NCI-H748 (cell line): ENCODE results near the gene RPL7A.
"Not testable (repeated sequence)": the region's sequence is repeated elsewhere in the genome, so short reads cannot be mapped to it uniquely, and the experiment has no call there.

Source experiments
- DNase-seq: peaks from one replicate; lab custom pipeline; 2025; ENCODE audit not compliant: unreplicated experiment; lab: John Stamatoyannopoulos, UW

The RPL7A gene

GRCh38 chr9:133327834-133328484 lies 20.1 kb upstream of the RPL7A start:
- DNase-seq, result no peak

DNA sequence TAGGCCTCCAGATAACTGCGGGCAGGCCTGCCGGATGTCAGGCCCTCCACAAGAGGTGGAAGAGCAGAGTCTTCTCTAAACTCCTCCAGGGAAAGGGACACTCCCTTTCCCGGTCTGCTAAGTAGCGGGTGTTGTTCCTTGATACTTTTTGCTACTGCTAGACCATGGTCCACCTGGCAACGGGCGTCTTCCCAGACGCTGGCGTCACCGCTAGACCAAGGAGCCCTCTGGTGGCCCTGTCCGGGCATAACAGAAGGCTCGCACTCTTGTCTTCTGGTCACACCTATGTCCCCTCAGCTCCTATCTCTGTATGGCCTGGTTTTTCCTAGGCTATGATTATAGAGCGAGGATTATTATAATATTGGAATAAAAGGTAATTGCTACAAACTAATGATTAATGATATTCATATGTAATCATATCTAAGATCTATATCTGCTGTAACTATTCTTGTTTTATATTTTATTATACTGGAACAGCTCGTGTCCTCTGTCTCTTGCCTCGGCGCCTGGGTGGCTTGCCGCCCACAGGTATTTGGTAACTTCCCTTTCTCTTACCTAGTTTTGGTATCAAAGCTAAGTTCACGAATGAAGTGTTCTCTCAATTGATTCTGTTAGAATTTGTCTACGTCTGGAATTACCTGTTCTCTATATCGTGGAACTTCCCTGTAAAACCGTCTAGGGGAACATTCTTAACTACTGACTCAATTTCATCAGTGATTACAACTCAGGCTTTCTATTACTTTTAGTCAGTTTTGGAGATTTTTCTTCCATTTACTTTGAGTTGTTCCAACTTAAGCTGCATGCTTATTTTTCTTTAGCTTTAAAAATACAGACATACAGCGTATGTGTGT lies 18.5 kb upstream of the RPL7A start:
- peak; percentile 32 for DNase-seq

GRCh38 chr9:133331221-133331620 lies 16.8 kb upstream of the RPL7A start:
- DNase-seq, result no peak

DNA sequence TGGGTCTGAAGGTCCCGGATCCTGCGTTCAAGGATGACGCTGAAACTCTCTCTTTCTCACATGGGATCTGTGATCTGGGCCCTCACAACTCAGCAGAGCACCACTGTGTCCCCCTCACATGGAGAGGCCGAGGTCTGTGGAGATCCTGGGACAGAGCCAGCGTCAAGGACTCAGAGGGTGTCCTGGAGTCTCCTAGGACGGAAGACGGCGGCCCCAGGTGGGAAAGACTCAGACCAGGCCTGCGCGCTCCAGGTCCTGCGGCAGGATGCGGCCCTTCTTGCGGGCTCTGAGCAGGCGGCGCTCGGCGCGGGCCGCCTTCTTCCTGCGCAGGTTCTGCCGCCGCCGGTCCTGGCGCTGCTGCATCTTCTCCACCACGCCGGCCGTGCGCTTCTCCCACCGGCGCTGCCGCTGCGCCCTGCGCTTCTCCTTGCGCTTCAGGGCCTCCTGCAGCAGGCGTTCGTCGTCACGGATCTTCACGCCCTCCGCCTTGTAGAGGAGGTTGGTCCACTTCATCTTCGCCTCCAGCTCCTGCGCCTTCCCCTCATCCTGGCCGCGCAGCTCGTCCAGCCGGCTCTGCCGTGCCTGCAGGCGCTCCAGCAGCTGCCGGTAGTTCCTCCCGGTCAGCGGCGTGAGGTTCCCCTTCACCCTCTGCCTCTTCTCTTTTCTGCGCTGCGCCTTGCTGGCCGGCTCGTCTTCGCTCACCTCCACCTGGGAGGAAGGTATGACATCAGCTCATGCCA lies 16.2 kb upstream of the RPL7A start:
- DNase-seq, result no peak

DNA sequence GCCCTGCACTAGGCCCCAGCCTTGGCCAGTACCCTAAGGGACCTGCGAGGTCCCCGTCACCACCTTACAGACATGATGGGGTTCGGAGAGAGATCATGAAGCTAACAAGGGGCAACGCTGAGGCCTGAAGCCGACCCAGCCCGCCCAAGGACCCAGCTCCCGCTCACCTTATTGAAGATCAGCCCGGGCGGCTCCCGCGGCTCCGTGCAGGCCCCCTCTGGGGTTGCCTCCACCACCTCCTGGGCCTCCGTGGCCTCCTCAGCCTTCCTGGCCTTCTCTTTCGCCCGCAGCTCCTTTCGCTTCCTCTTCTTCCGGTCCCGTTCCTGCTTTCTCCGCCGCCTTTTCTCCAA lies 15.7 kb upstream of the RPL7A start:
- DNase-seq, result no peak

- DNase-seq, result no peak
Observed at GRCh38 chr9:133333011-133333410, 15.0 kb upstream of the RPL7A start.

- DNase-seq, result no peak
Observed at GRCh38 chr9:133333566-133333965, 14.5 kb upstream of the RPL7A start.

DNA sequence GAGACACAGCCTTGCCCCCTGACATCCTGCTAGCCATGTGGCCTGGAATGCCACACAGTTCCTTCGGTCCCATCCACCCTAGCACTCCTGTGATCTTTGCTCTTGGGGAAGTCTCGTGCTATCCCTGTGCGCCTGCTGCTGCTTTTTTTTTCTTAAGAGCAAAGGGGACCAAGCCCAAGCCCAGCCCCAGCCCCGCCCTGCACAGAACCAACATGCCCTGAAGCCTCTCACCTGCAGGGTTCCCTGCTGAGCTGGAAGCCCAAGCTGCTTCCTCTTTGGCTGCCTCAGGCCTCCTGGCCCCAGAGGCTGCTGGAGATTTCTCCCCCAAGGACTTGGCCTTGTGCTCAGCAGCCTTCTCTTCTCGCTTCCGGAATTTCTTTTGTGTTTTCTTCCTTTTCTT lies 13.9 kb upstream of the RPL7A start:
- DNase-seq, result no peak

- not testable (repeated sequence) for DNase-seq
Observed at GRCh38 chr9:133334888-133335287, 13.1 kb upstream of the RPL7A start.

DNA sequence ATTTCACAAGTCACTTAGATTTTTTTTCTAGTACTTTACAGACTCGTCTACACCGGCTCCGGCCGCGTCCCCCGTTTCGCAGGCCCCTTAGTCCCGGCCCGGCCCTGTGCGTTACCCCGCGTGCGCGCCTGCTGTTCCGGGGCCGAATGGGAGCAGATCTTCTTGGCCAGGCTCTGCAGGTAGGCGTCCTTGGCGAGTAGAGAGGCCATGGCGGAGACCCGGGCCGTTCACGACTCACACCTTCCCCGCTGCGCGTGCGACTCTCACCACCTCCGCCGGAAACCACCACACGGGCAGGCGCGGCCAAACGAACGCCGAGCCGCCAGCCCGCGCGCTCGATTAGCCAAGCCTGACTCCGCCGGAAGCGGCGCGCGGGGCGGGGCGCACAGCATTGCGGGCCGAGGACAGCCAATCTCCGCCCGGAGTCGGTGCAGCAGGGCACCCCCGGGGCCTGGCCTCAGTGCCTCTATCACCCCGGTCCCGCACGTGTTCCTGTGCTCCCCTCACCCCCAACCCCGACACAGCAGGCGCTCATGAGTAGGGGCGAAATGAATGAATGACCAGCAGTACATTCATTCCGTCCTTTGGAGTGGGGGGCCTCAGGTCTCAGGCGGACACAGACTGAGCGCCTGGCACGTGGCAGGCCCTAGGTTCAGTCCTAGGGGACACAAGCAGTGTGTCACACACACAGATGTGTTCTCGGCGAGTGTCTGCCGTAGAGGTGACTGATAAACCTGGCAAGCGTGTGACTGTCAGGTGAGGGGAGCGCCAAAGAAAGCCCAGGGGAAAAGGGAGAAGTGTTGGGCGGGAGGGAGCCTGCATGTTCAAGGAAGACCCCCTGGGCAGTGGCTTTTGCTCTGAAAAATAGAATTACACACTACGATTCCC lies 11.8 kb upstream of the RPL7A start, which contains the start of gene SURF6:
Gene SURF6, minus strand, starts transcription at position 265 of the 888 bp plus-strand sequence. Its CDS starts 56 bp downstream, at position 209.
- peak; percentile 95 for DNase-seq

GRCh38 chr9:133339641-133340040 lies 8.4 kb upstream of the RPL7A start:
- DNase-seq, result no peak

DNA sequence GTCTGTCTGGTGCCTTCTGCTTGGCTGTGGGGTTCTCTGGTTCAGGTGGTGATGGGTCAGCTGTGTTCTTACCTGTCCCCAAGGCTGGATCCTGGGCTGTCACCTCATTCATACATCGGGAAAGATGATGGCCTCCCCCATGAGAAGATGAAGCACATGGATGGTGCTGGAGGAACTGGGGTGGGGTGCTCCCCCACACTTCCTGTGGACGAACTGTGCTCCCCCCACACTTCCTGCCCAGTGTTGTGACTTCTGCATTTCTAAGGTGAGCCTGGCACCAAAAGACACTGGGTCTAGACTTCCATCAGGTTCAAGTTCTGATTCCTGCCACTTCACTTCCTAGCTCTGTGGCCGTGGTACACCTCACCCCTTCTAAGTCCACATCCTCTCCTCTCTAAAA lies 7.8 kb upstream of the RPL7A start:
- DNase-seq, result no peak

DNA sequence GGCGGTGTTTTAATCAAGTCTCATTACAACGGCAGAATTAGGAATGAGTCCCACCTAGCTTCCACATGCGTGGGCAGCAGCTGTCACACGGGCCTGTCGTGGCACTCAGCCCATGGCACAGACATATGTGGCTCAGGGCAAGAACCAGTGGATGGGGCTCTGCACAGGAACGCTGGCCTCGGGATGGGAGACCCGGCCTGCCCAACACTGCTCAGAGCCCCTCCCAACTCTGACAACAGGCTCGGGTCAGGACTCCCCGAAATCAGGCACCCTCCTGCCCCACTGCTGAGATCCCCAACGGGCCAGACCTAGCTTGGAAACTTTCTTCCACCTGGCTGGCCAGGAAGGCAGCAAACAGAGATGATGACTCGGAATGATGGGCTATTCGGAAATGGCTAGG lies 7.1 kb upstream of the RPL7A start:
- no peak for DNase-seq

DNA sequence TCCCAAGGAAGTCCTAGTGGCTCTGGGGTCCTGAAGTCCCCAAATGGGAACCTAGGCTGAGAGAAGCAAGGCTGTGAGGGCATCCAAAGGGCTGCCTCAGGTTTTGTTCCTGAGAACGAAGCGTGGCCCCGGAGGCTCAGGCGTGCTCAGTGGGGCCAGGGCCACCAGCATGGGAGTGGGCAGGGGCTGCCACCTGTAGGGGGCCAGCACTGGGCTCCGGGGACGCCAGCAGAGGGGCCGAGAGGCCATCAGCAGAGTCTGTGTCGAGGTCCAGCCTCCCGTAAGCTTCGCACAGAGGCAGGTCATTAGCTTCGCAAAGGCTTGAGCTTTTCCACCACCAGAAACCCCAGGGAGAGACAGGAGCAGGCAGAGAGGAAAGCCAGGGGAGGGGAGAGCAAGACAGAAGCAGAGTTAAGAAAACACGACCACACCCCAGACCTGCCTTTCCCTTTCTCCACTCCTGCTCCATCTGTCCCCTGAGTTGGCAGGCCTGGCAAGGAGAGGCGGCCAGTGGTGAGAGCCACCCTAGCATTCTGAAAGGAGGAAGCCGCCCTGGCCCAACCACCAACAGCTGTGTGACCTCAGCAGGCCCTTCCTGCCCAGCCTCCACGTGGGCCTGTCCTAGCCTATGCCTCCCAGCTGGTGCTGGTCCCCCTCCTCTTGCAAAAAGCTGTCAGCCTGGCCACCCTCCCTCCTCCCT lies 6.5 kb upstream of the RPL7A start:
- no peak for DNase-seq

DNA sequence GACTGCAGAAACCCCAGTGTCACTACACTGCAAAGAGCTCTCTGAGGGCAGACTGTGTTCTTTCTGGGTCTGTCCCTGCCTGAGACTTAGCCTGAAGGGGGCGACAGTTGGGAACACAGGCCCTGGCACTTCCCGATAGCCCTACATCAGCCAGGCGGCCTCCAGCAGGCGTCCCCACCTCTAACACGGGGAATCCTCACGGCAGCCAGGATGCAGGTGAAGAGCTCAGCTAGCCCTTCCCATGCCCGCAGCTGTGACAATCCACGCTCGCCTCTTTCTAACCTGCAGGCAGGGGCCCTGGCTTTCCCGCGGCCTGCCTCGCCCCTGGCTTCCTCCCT lies 6.0 kb upstream of the RPL7A start:
- no peak for DNase-seq

DNA sequence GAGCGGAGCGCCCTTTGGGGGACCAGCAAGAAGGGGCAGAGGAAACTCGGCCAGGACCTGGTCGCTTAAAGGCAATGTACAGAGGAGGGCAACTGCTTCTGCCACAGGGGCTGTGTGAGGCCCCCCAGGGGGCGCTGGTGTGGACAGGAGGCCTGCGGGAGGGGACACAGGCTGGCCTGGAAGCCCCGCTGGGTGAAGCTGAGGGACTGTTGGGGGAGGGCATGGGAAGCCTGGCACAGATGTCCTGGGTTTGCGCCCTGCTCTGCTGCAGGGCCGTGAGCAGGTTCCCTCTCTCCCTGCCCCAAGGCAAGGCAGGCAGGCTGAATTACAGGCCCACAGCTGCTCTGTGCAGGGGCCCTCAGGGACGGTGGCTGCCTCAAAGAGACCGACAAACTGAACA lies 5.4 kb upstream of the RPL7A start:
- DNase-seq, result no peak

DNA sequence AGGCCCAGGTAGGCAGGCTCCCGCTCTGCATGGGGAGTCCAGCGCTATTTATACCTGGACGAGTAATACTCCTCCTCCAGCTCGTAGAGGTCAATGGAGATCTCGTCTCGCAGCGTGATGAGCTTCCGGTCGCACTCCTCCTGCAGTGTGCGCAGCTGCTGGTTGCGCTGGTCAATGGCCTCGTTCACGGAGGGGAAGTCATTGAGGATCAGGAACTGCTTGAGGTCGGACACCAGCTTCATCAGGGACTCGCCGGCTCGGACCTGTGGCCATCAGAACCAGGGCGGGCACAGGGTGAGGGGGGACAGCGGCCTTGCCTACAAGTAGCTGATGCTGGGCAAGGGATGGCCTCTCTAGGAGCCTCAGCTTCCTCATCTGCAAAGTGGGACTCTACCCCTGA lies 3.9 kb upstream of the RPL7A start:
- DNase-seq, result no peak

- no peak for DNase-seq
Observed at GRCh38 chr9:133344979-133345378, 3.0 kb upstream of the RPL7A start.

- no peak for DNase-seq
Observed at GRCh38 chr9:133345596-133345995, 2.4 kb upstream of the RPL7A start.

DNA sequence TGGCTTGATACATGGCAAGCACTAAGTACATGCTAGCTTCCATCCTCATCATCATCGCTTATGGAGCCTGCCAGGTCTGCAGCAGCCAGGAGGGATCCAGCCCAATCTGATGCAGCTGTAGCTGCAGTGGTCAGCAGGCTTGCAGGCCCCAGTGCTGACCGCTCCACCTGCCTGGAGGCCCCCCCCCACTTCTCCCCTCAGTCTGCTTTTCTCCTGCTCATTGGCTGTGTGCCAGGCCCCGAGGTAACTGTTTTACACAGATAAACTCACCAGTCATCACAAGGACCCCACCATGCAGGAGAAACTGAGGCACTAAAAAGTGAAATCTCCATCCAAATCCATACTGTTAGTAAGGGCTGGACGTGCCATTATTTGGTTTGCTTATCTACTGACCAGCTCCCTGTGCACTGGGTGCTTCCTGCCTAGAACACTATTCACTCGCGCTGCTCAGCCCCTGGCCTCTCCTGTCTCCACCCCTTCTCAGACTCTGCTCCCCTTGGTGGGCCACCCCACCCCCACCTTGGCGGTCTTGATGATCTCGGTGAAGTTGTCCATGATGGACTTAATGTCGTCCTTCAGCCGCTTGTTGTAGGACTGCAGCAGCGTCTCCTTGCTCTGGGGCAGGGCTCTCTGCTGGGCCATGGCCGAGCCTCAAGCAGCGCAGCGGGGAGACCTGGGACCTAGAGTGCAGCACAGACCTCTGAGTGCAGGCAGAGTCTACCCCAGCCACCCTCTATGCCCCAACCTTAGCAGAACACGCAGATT lies 1.8 kb upstream of the RPL7A start:
- DNase-seq, result no peak
